DMS 273 (cell line): ENCODE measurements around the gene TSPAN11.

ENCODE experiments used
- DNase-seq: peaks from one replicate; lab custom pipeline; 2025; ENCODE audit not compliant: unreplicated experiment; lab: John Stamatoyannopoulos, UW

The TSPAN11 gene

DNA sequence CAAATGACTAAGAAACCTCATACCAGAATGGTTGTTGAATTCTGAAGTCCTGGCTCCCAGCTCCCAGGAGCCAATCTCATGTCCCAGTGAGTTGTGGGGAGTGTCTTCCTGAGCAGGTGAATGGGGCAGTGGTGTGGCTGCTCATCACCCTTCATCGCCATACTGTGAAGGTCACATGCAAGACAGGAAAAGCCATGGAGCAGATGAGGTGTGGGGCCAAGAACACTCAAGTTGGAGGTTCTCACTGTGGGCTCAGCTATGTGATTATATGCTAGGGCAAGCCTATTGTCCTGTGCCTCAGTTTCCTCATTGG is 16.6 kb upstream of the TSPAN11 start:
- no peak for DNase-seq

DNA sequence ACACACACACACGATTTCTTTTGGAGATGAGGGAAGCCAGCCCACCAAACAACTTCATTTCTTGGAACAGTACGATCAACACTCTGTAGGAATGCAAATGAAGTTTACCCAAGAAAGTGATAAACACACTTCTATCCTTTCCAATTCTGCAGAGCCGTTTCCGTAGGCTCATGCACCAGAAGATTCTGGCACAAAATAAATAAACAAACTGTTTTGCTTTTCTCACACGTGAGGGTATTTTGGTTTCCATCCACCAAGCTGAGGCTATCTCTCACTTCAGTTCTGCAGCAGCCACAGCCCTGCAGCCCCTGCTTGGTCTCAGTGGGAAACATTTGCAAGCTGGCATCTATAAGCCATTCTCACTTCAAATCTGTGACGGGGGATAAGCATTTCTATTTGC is 15.3 kb upstream of the TSPAN11 start:
- DNase-seq = no peak

DNA sequence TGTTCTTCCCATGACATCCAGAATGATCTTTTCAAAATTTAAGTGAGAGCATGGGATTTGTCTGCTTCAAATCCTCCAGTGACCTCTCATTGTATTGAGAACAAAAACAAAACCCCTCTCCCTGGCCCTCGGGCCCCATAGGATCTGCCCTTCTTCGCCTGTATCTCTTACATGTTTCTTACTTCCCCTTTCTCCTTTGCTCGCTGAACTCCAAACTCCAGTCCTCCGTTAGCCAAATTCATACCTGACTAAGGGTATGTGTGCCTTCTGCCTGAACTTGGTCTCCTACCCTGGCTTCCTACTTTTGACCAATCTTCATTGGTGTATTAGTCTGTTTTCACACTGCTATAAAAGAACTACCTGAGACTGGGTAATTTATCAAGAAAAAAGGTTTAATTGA is 13.2 kb upstream of the TSPAN11 start:
- no peak for DNase-seq

DNA sequence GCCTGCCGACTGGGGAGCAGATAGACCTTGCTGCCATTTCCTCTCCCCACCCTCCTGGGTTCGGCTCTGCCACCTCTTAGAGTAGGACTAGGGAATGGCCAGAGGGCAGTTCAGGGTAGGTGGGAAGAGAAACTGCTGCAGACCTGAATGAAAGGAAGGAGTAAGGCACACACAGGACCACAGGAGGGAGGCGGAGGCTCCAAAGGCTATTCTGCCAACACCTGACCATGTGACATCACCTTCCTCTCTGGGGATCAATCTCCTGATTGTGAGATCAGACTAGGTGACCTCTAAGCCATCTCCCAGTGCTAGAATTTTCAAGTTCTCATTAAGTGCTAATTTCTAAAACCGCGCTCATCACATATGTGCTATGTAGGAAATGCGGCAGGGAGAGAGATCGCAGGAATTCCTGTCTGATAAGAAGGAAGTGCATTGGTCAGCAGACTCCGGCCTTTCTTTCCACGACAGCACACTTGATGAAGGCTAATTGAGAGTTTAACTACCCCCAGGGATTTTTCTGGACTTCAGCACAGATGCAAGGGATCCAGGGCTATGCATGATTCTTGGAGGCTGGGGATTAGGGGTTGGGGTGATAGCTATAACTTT is 11.5 kb upstream of the TSPAN11 start:
- DNase-seq = no peak

DNA sequence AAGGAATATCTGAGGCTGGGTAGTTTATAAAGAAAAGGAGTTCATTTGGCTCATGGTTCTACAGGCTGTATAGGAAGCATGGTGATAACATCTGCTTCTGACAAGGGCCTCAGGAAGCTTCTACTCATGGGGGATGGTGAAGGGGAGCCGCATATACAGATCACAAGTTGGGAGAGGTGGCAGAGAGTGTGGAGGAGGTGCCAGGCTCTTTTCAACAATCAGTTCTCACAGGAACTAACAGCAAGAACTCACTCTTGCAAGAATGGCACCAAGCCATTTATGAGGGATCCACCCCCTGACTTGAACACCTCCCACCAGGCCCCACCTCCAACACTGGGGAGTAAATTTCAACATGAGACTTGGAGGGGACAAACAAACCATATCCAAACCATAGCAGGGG is 3.5 kb upstream of the TSPAN11 start:
- no peak for DNase-seq

DNA sequence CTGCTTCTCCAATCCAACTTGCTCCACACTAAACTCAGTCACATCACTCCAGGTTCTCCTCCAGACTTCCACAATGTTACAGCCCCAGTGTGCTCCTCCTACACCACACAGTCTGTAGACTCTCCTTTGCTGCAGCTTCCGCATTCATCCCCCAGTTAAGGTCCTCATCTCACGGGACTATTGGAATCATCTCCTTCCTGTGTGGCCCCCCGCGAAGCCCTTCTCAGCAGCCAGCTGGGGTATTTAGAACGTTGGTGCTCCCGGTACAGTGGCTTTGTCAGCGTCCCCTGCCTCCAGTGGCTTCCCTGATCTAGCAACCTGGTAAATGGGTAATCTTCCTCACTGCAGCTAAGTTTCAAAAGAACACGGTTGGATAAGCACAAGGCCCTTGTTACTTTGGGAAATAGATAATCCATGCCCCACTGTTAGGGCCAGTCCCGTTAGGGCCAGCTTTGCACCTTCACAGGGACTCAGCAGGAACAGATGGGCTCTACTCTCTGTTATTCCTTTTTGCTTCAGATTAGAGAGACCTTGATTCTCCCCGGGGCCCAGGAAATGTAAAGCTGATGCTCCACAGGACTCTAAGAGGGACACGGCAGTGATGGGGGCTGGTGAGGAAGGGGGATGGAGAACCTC is 823 bp upstream of the TSPAN11 start:
- peak; percentile 49 for DNase-seq

DNA sequence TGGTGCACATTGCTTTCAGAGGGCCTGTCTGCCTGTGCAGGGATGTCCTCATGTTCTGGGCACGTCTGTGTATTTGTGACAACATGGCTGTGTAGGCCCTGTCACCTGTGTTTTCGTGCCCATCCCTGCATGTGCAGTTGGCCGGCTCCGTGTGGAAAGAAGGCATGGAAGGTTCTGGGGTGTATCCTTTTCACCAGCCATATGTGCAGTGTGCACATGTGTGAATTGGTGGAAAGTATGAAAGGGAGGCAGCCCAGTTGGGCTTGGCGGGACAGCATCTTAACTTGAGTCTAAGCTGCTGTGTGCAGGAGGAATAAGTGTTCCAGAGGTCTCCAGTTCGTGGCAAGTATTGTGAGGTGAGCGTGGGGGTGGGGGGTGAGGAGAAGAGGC is 669 bp downstream of the TSPAN11 start:
- DNase-seq = no peak

DNA sequence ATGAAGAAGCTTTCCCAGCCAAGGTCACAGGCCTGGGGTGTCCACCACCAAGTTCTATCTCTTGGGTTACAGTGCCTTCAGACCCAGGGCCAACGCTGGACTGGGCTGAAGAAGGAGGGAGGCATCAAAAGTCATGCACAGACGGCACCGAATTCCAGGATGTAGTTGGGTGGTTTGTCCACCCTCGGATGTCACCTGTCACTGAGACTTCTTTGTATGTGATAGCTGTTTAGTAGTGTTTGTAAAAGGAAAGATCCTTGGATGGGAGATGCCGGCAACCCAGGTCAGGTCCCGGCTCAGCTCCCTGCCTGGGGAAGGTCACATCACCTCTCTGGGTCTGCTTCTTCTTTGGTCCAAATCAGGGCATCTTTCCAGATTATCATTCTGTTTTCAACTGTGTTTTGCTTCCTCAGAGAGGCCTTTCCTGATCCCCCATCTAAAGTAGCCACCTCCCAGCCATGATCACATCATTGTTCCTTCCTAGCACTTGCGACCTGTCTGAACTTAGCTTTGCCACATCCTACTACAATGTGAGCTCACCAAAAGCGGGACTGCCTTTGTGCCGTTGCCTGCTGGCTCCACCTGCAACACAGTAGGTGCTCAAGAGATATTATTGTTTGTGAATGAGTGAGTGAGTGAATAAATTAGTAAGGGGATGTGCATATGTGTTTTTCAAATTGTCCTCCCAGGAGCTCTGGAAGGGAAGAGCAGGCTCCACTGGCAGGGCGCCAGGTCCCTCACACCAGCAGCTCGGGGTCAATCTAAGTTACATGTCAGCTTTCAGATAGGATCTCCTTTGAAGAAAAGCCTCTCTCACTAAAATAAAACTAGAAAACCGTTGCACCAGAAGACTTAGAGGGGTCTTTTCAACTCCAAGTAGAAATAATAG is 2.1 kb downstream of the TSPAN11 start:
- DNase-seq = peak; percentile 3

DNA sequence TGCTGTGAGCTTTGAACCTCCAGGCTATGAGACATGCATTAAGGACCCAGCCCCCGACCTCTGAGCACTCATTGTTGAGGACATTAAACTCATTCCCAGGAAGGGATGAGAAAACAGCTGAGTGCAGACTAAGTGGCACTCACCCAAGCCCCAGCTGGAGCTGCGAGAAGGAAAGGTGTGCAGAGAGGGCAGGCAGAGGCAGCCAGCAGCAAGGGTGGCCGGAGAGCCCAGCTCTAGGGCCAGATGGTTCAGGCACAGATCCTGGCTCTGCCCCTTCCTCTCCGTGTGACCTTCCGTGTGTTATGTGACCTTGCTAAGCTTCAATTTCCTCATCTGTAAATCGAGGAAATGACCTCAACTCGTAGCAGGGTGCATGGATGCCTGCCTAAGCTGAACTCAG is 3.7 kb downstream of the TSPAN11 start:
- no peak for DNase-seq

DNA sequence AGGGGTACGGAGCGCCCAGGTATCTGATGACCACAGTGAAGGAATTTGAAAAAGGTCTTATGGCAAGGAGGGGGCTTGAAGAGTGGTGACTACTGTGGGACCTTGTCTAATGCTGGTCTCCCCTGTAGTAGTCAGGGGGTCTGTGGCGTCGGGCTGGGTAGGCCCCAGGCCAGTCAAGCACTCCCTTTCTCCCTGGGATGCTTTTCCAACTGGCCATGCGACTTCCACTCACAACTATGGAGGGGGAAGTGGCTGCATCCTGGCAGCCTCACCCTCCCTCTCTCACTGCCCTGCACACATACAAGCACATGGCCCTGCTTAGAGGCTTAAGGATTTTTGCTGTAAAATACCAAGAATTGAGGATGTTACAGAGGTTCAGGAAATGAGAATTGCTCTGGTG is 4.1 kb downstream of the TSPAN11 start:
- no peak for DNase-seq

DNA sequence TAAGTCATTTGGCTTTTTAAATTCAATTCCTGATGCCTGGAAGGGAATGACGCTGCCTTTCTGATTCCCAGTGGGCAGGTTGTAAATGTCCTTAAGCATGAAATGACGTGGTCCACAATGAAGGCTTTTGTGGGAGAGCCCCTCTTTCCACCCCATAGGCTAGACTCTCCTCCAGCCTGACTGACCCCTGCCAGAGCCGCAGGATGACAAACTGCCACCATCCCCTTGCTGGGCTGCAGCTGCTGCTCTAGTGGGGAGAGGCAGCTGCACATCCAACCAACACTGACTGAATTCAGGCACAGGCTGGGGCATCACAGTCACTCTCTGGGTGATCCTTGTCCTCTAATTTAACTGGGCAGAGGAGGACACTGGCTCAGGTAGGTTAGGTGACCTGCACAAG is 6.3 kb downstream of the TSPAN11 start:
- DNase-seq = no peak

DNA sequence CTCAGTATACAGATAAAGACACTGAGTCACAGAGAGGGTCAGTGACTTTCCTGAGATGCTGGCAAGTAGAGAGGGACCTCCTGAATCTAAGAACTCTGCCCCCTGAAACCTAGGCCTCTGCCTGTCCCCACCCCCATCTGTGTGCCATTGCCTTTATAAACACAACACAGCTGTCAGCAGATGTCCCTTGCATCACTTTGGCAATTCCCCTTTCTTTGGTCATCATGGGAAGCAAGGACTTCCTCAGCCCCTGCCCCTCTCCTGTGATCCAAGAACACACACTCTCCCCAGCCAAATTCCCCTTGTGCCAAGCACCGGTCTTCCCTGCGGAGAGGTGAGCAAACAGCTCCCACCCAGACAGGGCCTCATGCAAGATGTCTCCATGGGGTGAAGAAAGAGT is 8.3 kb downstream of the TSPAN11 start:
- DNase-seq = no peak

DNA sequence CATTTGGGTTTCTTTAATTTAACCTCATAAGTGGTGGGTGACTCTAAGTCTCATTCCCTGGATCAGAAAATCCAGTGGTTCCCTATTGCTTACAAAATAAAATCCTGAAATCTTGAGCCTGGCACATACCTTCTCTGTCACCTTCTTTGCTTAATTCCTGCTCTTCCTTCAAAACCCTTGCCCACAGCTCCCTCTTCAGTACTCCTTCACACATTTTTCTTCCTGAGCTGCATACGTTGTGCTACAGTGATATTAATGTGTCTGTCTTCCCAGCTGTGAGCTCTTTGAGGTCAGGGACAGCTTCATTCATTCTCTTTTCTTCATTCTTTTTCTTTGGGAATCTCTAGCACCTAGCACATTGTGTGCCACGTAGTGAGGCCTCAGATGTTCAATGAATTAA is 9.5 kb downstream of the TSPAN11 start:
- DNase-seq = no peak

DNA sequence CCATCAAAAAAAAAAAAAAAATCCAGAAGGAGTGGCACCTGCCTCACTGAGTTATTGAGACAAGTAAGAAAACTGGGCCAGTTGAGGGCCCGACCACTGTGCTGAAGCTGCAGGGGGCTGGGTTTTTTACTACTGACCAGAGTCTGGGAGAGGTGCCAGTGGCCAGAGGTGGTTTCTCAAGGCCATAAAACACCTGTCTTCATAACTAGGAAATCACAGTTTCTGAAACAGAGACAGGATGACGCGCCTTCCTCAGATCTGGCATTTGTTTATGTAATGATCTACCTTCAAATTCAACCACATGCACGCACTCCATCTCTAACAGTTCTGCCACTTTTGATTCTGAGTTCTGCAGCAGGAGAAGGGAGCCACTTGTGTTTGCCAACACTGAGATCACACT is 12.7 kb downstream of the TSPAN11 start:
- DNase-seq = no peak

DNA sequence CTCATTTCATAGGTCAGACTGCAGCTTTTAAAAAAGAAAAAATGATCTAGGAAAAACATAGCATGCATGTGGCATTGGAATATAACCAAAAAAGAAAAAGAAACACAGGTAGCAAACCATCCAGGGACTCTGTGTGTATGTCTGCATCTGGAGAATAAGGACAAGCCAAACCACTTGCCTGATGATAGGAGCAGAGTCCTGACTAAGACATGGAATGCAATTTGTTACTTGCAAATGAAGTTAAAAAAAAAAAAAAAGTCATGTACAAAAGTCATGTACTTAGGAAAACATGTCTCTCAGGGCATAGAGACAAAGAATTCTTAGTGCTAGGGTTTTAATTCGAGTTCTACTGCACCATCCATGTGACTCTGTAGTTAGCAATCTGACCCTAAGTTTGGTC is 15.9 kb downstream of the TSPAN11 start:
- DNase-seq = no peak

DNA sequence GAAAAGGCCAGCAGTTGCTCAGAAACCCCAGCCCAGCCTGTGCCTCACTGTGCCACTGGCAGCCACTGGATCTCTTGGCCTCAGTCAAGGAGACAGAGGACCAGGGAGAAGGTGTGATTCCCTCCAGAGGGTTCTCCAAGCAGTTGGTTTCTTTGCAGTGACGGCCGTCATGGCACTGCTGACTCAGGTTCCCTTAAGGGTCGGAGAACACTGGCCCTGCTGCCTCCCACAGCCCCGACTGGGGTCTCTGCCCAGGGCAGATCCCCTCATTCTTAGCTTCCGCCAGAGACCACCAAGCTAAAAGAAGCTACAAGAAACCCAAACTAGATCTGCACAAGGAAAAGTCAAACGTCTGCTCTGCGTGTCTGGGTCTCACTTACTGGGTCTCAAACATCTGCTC is 16.4 kb downstream of the TSPAN11 start:
- no peak for DNase-seq

DNA sequence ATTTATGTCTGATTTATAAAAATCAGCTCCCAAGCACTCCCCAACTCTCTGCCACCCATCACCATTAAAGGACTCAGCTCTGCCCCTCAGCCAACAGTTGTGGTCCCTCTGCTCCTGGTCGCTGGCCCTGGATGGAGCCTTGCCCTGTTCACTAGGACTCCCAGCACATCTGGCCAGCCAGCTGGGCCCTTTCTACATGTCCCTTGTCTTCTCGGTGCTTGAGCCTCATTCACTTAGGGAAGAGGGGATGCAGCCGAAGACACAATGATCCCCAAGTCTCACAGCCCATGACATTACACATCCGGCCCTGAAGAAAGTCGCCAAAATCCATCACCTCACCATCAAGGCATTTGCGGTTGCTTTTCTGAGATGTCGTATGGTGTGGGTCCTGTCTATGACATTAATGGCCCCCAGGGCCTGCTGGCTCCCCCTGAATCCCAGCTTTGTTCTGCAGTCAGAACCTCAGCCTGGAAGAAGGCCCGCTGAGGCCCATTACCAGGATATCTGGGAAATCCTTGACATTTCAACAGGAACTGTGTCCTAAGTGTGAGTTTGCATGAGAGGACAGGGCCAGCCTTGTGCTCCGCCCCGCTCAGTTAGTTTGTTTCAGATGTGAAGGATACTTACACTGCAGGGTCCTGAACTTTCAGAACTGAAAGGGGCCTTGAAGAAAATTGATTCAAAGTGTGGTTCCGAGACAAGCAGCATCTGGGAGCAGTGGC is 19.1 kb downstream of the TSPAN11 start:
- no peak for DNase-seq

DNA sequence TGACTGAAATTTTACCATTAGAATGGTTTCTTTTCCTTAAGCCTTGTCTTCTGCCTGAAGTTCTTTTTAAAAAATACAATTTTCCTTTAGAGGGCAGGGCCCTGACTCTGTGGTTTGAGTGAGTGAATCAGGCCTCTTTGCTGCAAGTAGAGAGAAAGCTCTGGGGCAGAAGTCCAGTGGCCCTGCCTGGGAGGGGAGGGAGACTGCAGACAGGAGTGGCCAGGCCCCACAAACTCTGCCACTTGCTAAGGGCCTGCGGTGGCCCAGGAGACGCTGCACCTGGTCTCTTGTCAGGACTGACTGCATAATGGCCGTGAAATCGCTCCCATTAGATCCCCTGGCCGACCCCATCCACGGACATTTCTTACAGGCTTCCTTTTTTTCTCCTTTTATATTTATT is 25.5 kb downstream of the TSPAN11 start:
- DNase-seq = no peak

DNA sequence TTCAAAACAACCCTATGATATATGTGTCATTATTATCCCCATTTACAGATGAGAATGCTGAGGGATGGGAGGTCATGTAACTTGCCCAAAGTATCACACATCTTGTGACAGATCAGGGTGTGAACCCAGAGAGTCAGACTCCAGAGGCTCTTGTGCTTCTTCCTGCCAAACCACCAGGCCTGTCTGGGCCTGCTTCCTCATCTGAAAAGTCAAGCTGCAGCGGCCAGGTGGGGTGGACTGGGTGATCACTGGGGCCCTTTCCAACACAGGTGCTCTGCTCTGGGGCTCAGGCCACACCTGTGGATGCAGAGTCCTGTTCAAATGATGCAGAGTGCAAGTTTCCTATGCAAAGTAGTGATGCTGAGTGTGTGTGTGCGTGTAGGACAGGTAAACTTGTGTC is 26.7 kb downstream of the TSPAN11 start:
- DNase-seq = no peak

DNA sequence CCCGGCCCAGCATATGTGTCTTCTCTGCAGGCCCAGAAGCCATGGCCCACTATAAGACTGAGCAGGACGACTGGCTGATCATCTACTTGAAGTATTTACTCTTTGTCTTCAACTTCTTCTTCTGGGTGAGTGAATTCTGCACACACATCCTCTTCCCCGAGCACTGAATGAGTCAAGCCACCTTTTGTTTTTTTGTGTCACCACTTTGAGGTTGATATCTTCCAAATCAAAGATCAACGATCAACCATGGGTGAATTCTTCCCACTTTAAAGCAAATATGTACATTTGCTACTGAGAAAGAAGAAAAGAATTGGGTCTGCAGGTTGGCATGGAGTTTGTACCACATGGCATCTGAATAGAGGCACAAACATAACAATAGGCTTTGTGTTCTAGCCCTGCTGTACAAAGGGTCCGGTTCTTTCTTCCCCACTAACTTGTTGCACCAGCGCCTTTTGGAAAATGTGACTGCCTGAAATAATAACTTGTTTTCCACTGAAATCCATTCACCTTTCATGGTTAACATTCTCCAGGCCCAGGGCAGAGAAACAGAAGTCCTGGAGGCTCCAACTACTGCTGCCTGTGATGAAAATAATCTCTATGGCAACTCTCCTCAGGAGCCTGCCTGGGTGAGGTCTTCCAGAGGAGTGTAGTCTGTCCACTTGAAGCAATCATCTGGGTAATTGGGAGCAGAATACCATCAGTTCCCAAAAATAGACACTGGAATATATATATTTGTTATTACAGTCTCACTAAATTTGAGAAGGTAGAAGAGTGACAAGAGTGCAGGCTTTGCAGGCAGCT is 27.6 kb downstream of the TSPAN11 start:
- DNase-seq = no peak

DNA sequence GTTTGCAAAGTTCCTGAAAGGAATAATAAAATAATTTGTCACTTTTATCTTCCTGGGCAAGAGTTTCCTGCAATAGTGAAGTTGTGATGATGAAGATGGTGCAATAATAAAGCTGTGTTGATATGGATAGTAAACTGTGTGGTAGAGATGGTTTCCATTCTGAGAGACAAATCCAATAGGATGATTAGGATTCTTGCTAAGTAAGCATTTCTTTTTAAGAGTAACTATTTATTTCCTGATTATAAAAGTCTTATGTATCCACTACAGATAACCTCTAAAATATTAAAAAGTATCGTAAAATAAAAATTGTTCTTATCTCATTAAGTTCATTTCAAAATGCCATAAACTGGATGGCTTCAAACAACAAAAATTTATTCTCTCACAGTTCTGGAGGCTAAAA is 28.7 kb downstream of the TSPAN11 start:
- DNase-seq = no peak
